Body of pancreas (tissue), 4 donors: ENCODE measurements around the gene TTC16.

Experiments
- POLR2A ChIP-seq, 3 donors: fragments of 450-650 bp; IDR thresholded peaks; one replicate each; pipeline ENCODE4 v1.6.1; 2016; ENCODE audit warnings: antibody characterized with exemption in 3 of 3, mild to moderate bottlenecking in 2 of 3
- TF ChIP-seq, protein P1 (sequence below), 7 experiments: fragments of 450-650 bp in 4 of 7; fragments of 200-600 bp in 3 of 7; sonication (generic) in 3 of 7; IDR thresholded peaks; one replicate each; pipeline ENCODE4 v1.5.1; 2016 to 2019; ENCODE audit warnings: antibody characterized with exemption in 7 of 7

DNA sequence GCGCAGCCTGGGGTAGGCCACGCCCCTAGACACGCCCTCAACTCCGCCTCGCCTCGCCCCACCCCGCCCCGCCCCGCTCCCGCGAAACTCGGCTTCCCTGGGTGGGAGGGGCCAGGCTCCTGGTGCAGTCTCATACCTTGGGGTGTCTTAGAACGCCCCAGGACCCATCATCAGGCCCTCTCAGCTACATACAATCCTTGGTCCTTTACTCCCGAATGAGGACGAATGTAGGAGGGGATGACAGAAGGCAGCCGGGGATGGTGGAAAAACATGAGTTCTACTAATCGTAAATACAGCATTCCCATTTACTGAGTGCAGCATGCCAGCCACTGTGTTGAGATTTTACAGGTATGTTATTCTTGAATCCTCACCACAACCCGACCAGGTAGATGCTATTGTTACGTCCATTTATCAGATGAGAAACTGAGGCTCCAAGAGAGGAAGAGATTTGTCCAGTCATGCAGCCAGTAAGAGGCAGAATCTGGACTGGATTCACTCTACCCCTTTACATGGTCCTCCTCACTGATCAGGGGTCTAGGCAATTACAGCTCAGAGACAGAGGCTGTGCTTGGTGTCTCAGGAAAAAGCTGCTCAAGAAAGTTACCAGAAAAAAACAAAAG is 55.8 kb downstream of the TTC16 start:
- TF ChIP-seq POLR2A (IDR thresholded peaks at IDR 0.05), result no peak
- TF ChIP-seq, protein P1, sequence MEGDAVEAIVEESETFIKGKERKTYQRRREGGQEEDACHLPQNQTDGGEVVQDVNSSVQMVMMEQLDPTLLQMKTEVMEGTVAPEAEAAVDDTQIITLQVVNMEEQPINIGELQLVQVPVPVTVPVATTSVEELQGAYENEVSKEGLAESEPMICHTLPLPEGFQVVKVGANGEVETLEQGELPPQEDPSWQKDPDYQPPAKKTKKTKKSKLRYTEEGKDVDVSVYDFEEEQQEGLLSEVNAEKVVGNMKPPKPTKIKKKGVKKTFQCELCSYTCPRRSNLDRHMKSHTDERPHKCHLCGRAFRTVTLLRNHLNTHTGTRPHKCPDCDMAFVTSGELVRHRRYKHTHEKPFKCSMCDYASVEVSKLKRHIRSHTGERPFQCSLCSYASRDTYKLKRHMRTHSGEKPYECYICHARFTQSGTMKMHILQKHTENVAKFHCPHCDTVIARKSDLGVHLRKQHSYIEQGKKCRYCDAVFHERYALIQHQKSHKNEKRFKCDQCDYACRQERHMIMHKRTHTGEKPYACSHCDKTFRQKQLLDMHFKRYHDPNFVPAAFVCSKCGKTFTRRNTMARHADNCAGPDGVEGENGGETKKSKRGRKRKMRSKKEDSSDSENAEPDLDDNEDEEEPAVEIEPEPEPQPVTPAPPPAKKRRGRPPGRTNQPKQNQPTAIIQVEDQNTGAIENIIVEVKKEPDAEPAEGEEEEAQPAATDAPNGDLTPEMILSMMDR (IDR thresholded peaks at IDR 0.05), result no peak
